ENCODE results near the gene GPR137.

GPR137 gene

GRCh38 chr11:64286801-64287159 is 1.1 kb downstream of the GPR137 start:
- DNase-seq: no peak

GRCh38 chr11:64287676-64288352 is 2.2 kb downstream of the GPR137 start:
- DNase-seq: no peak

- no peak for DNase-seq
These were observed 2.7 kb downstream of the GPR137 start for GRCh38 chr11:64288353-64288750.

GRCh38 chr11:64289002-64289564 is 3.4 kb downstream of the GPR137 start:
- DNase-seq: no peak

- DNase-seq: no peak
These were observed 5.0 kb downstream of the GPR137 start for GRCh38 chr11:64290352-64291261.

GRCh38 chr11:64291262-64291751 is 5.7 kb downstream of the GPR137 start, which contains the start of gene KCNK4:
KCNK4 (plus strand) TSS chr11:64291302; CDS start chr11:64293019, 1,717 bp downstream.
- no peak for DNase-seq

- no peak for DNase-seq
These were observed 6.3 kb downstream of the GPR137 start for GRCh38 chr11:64291752-64292459.

GRCh38 chr11:64292460-64293254 is 7.0 kb downstream of the GPR137 start:
- no peak for DNase-seq

GRCh38 chr11:64294774-64295173 is 9.1 kb downstream of the GPR137 start:
- no peak for DNase-seq

- DNase-seq: no peak
These were observed 10.1 kb downstream of the GPR137 start for GRCh38 chr11:64295760-64296159.

- DNase-seq: no peak
These were observed 10.6 kb downstream of the GPR137 start for GRCh38 chr11:64296236-64296635.

GRCh38 chr11:64296830-64297698 is 11.4 kb downstream of the GPR137 start:
- DNase-seq: no peak

- no peak for DNase-seq
These were observed 12.2 kb downstream of the GPR137 start for GRCh38 chr11:64297699-64298358.

GRCh38 chr11:64298966-64299846 is 13.6 kb downstream of the GPR137 start:
- DNase-seq: no peak

- DNase-seq: no peak
These were observed 14.4 kb downstream of the GPR137 start, which contains the start of gene CATSPERZ for GRCh38 chr11:64299847-64300648. CATSPERZ (plus strand) TSS chr11:64300358; CDS start chr11:64300411, 53 bp downstream.

- no peak for DNase-seq
These were observed 17.7 kb downstream of the GPR137 start for GRCh38 chr11:64303109-64304031.

- DNase-seq: no peak
These were observed 18.3 kb downstream of the GPR137 start for GRCh38 chr11:64304032-64304315.

All from fibroblast of skin of abdomen (primary cell).